ENCODE data around the gene LRP10.
"Not testable (repeated sequence)": the region's sequence is repeated elsewhere in the genome, so short reads cannot be mapped to it uniquely, and the experiment has no call there.

LRP10 gene

GRCh38 chr14:22843123-22843925, 28.2 kb upstream of the LRP10 start:
- no peak for DNase-seq (ENCODE audit: low read depth, low spot score)

- no peak for DNase-seq (ENCODE audit: low read depth, low spot score)
These were observed 27.1 kb upstream of the LRP10 start for GRCh38 chr14:22844221-22845102.

- no peak for DNase-seq (ENCODE audit: low read depth, low spot score)
These were observed 26.5 kb upstream of the LRP10 start for GRCh38 chr14:22845103-22845394.

GRCh38 chr14:22845821-22846625, 25.5 kb upstream of the LRP10 start:
- DNase-seq (ENCODE audit: low read depth, low spot score): no peak

GRCh38 chr14:22846811-22847307, 24.7 kb upstream of the LRP10 start:
- no peak for DNase-seq (ENCODE audit: low read depth, low spot score)

GRCh38 chr14:22847661-22848341, 23.7 kb upstream of the LRP10 start:
- DNase-seq (ENCODE audit: low read depth, low spot score): no peak

- DNase-seq (ENCODE audit: low read depth, low spot score): no peak
These were observed 23.0 kb upstream of the LRP10 start for GRCh38 chr14:22848351-22849164.

GRCh38 chr14:22849212-22849819, 22.2 kb upstream of the LRP10 start:
- DNase-seq (ENCODE audit: low read depth, low spot score): no peak

- DNase-seq (ENCODE audit: low read depth, low spot score): no peak
These were observed 20.4 kb upstream of the LRP10 start for GRCh38 chr14:22850944-22851764.

GRCh38 chr14:22852178-22852577, 19.4 kb upstream of the LRP10 start:
- DNase-seq (ENCODE audit: low read depth, low spot score): not testable (repeated sequence)

GRCh38 chr14:22852599-22852939, 19.0 kb upstream of the LRP10 start:
- no peak for DNase-seq (ENCODE audit: low read depth, low spot score)

GRCh38 chr14:22852940-22853767, 18.4 kb upstream of the LRP10 start:
- peak; percentile 88 for DNase-seq (ENCODE audit: low read depth, low spot score)

- not testable (repeated sequence) for DNase-seq (ENCODE audit: low read depth, low spot score)
These were observed 17.2 kb upstream of the LRP10 start for GRCh38 chr14:22854296-22854695.

GRCh38 chr14:22854963-22855724, 16.4 kb upstream of the LRP10 start:
- no peak for DNase-seq (ENCODE audit: low read depth, low spot score)

GRCh38 chr14:22856428-22856827, 15.1 kb upstream of the LRP10 start:
- no peak for DNase-seq (ENCODE audit: low read depth, low spot score)

GRCh38 chr14:22860377-22860776, 11.2 kb upstream of the LRP10 start:
- not testable (repeated sequence) for DNase-seq (ENCODE audit: low read depth, low spot score)

GRCh38 chr14:22861651-22862050, 9.9 kb upstream of the LRP10 start:
- no peak for DNase-seq (ENCODE audit: low read depth, low spot score)

- DNase-seq (ENCODE audit: low read depth, low spot score): no peak
These were observed 6.6 kb upstream of the LRP10 start for GRCh38 chr14:22864979-22865378.

Measured in activated naive CD8-positive, alpha-beta T cell treated with anti-CD3 and anti-CD28 coated beads, Interleukin-2, amount 50 U/mL, for 16 hours (primary cell).